ENCODE measurements around the gene DCLK1.

Gene DCLK1

DNA sequence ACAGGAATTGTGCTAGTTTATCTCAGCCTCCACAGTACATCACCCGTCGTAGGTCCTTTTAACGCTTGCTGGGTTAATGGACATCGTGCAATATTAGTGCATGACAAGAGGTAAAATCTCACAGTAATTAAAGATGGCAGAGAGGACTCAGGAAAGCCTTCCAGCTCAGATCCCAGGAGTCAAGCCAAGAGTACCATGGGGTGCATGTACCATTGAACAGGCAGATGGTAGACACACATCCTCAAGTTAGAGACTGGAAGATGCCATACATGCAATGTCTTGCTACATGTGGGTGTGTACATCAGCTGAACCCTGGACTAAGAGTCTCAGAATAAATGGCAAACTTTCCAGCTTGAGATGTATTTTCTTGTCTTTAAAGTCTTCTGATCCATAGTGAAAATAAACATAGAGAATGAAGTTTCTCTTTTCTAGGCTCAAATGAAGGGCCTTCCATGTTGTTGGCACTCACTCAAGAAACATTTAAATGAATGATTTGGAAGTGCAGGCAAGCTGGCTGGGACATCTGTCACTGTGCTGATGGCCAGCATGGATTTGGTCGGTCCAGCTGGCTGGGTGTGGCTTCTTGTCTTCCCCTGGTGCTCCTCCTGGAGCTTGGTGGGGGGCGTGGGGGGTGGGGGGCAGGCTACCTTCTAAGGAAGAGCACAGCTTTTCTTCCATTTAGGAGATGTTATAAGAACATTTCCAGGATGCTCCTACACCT lies 363.8 kb downstream of the DCLK1 start:
- in situ Hi-C loops (cut with HindIII; ENCODE audit: low sequenced_read_pairs), result no loop called here

DNA sequence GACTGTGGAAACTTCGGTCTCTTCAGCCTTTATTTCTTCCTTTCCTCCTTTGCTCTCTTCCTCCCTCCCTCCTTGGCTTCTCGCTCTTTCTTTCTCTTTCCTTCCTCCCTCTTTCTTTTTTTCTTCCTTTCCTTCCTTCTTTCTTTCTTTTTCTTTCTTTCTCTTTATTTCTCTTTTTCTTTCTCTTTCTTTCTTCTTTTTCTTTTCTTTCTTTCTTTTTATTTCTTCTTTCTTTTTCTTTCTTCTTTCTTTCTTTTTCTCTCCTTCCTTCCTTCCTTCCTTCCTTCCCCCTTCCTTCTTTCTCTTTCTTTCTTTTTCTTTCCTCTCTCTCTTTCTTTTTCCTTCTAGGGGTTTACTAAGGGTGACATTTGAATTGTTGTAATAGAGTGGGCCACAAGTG lies 364.5 kb downstream of the DCLK1 start:
- in situ Hi-C loops (cut with HindIII; ENCODE audit: low sequenced_read_pairs), result no loop called here

DNA sequence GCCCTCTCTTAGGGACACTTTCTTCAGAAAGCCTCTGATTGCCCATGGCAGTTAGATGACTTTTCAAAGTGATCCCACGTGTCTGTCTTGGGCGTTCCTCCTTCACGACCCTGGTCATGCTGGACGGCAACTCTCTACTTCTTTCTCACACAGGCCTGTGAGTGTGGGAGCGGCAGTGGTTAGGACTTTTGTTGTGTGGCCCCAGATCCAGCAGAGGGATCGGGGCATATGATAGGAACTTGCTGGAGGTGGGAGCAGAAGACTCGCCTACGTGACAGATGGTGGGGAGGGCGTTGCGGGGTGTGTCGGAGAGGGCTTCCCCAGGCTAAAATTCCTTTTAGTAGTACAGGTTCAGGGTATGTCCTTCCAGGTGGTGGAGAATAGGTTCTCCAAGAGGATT lies 365.2 kb downstream of the DCLK1 start:
- in situ Hi-C loops (cut with HindIII; ENCODE audit: low sequenced_read_pairs), result no loop called here

DNA sequence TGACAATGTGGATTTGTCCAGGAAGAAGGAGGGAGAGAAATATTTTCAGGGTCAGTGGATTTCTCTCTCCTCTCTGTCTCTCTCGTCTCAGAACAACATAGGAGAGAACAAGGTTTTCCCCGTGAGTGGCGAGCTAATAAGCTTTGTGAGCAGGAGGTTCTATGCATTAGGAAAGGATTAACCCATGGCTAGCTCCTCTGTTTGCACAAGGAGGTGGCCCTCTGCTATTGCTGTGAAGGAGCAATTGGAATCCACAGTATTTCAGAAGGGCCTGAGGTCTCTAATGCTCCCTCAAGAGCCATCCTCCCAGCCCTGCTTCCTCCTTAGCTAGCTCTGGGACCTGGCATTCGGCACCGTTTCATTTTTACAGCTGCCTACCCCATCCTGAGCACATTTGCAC lies 365.8 kb downstream of the DCLK1 start:
- in situ Hi-C loops (cut with HindIII; ENCODE audit: low sequenced_read_pairs), result no loop called here

DNA sequence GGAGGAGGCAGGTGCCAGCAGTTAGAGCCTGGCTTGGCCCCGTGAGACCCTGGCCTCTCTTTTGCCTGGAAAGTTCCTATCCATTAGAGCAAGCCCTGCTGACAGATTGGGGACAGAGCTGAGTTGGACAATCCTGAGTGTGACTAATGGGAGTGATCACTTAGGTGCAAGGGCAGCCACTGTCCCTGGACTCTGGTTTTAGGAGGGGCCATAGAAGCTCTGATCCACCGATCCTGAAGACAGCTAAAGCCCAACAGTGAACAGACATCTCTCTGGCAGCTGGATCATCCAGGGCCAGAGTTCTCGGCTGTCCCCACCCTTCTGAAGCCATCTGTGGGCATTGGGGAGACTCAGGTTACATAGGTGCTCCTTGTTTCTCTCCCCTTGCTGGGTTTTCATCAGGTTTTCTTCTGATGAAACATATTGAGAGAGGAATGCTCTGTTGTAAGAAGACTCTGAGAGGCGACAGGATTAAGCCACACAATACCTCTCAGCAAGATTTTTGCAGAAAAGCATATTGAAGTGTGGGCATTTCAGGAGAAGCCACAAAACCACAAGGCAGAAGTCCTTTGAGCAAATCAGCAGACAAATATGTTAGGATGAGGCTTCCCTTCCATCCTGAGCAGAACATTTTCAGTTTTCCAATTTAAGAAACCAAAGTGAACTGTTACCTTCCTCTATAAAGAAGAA lies 366.7 kb downstream of the DCLK1 start:
- in situ Hi-C loops (cut with HindIII; ENCODE audit: low sequenced_read_pairs), result no loop called here

DNA sequence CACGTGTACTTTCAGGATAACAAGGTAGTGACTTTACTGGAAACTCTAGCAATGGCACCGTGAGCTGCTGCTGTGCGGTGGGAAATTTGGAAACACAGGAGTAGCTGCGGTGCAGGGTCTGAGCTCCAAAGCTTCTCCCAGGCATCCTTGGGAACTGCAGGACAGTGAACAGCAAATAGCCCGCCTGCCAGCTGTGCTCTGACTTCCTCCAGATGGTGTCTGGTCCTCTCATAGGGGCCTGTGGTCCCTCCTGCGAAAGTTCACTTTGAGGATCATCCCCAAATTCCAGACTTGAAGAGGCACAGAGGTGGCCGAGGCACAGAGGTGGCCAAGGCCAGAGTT lies 367.4 kb downstream of the DCLK1 start:
- in situ Hi-C loops (cut with HindIII; ENCODE audit: low sequenced_read_pairs), result no loop called here

DNA sequence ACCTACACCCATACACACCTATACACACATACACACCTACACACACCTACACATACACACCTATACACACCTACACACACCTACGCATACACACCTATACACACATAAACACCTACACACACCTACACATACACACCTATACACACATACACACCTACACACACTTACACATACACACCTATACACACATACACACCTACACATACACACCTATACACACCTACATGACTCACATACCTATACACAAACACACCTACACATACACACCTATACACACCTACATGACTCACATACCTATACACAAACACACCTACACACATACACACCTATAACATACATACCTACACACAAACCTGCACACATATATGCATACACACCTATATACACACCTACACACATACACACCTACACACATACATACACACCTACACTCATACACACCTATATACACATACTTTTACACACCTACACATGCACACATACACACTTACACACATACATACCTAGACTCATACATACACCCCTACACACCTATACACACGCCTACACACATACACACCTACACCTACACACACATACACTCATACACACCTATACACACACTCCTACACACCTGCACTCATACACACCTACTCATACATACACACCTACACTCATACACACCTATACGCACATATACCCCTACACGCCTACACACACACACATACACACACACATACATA lies 368.0 kb downstream of the DCLK1 start:
- in situ Hi-C loops (cut with HindIII; ENCODE audit: low sequenced_read_pairs), result no loop called here

DNA sequence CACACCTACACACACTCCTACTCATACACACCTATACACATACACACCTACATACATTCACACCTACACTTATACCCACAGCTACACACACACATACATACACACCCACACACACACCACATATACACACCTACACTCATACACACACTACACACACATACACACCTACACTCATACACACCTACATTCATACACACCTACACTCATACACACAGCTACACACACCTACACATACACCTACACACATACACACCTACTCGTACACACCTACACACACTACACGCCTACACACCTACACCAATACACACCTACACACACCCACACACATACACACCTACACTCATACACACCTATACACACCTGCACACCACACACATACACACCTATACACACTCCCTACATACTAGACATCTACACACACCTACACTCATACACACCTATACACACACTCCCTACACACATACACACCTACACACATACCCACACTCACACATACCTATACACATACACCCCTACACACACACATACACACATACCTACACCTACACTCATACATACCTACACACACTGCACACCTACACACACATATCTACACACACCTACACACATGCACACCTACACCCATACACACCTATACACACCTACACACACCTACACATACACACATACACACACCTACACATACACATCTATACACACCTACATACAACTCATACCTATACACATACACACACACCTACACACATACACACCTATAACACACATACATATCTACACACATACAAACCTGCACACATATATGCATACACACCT lies 369.5 kb downstream of the DCLK1 start:
- in situ Hi-C loops (cut with HindIII; ENCODE audit: low sequenced_read_pairs), result no loop called here

DNA sequence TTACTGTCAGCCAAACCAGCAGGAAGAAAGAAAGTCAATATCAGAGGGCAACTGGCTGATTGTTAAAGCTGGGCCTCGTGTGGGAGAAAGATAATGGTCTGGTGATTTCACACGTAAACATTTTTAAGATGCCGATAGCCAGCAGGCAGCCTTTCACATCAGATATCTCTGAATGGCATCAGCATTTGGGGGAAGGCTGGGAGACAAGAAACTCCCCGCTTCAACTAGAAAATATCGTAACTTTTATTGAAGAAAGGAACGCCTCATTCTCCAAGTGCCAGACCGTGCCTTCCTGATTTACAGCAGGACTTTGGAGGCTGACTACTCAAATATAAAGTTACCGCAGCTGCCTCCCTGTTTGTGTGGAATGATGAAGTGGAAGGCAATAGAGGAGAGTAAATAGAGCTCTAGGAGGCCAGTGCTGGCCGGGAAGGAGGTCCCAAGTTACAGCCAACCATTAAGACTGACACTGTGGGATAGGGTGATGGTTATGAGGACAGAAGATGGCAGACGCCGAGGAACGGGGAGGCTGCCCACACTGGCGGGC lies 370.4 kb downstream of the DCLK1 start:
- in situ Hi-C loops (cut with HindIII; ENCODE audit: low sequenced_read_pairs), result no loop called here

DNA sequence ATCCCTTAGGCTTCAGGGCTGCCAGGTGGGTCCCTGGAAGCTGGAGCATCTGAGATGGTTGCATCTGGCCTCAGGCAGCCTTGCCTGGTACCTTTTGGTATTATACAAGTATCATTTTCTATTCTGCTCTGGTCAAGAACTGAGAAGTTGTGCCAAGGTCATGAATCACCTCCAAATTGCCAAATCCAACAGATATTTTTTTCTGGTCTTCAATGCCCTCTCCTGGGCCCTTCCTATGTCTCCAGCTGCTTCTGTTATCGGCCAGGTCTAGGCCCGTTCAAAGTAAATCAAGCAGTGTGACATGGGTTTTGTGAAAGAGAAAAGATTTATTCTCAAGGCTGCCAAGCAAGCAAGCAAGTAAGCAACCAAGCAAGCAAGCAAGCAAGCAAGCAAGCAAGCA lies 383.6 kb downstream of the DCLK1 start:
- in situ Hi-C loops (cut with HindIII; ENCODE audit: low sequenced_read_pairs), result no loop called here

DNA sequence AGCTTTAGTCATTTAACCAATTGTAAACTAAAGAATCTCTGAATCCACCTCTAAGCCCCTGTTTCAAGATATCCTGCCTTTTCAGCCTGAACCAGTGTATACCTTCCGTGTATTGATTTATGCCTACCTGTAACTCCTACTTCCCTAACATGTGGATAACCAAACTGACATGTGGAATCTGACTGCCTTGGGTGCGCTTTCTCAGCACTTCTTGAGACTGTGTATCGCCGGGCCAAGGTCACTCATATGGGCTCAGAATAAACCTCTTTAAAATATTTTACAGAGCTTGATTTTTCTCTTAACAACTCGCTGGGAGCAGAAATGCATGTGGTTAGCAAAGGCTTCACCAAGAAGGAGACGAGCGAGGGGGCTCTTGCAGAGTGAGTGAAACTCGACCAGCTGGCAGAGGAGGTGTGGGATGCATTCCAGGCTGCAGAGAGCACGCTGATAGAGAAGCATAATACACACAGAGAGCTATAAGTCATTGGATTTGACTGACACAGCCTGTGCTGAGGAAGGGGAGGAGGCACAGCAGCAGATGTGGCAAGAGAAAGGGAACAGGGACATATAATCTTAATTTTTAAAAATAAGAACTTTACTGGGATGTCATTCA lies 386.5 kb downstream of the DCLK1 start:
- in situ Hi-C loops (cut with HindIII; ENCODE audit: low sequenced_read_pairs), result loop anchor here (5.0 kb wide), 1 partner anchor 58 kb away; no protein-coding TSS in a partner anchor

DNA sequence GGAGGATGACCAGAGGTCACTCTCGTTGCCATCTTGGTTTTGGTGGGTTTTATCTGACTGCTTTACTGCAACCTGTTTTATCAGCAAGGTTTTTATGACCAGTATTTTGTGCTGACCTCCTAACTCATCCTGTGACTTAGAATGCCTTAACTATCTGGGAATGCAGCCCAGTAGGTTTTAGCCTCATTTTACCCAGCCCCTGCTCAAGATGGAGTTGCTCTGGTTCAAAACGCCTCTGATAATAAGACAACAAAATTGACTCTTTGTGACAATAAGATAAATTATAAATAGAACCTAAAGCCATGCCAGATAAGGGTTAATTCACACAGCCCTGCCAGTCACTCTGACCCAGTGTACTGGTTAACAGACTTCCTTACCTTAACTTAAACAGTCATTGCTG lies 387.0 kb downstream of the DCLK1 start:
- in situ Hi-C loops (cut with HindIII; ENCODE audit: low sequenced_read_pairs), result loop anchor here (5.0 kb wide), 1 partner anchor 58 kb away; no protein-coding TSS in a partner anchor

DNA sequence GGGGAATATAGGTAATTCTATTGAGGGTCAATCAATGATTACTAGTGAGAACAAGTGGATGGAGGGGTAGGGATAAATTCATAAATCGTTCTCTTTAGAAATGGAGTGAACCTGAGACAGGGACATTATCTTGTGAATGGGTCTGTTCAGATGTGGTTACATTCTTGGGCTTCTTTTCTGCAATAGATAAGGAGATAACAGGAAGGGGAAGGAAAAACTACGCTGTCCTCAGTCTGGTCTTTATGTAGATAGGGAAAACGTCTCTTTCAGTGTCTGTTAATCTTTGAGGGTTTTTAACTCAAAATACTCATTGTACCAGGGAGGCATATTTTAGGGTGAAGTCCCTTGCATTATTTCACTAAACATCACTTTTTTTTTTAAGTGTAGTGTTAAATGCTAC lies 388.0 kb downstream of the DCLK1 start:
- in situ Hi-C loops (cut with HindIII; ENCODE audit: low sequenced_read_pairs), result loop anchor here (5.0 kb wide), 1 partner anchor 59 kb away; no protein-coding TSS in a partner anchor

DNA sequence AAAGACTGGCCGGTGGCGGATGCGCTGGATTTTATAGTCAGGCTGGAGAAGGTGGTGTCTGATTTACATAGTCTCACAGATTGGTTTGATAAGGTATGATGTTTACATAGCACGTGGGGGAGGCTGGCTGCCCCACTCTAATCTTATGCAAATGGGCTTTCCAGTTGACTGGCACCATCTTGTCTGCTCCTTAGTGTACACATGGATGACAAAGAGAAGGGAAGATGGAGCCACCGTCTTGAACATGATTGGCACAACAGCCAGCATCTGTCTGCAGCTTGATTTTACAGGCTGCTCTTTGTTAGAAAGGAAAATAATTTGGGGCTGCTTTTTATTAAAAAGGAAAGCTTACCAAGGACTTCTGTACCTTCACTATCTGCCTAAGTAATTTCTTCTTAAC lies 389.5 kb downstream of the DCLK1 start:
- in situ Hi-C loops (cut with HindIII; ENCODE audit: low sequenced_read_pairs), result loop anchor here (5.0 kb wide), 1 partner anchor 61 kb away; no protein-coding TSS in a partner anchor

DNA sequence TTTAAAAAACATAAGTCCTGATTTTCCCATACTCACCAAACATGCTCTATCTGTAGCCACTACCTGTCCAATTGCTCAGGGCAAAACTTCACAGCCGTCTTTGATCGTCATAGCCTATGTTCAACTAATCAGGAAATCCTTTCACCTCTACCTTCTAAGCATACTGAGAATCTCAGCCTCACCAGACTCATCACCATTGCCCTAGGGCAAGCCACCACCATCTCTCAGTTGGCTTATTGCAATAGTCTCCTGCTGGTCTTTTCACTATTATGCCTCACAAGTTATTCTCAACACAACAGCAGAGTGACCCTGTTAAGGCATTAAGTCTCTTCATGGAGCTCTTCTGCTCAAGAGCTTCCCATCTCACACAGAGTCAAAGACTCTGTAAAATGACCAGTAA lies 394.3 kb downstream of the DCLK1 start:
- in situ Hi-C loops (cut with HindIII; ENCODE audit: low sequenced_read_pairs), result no loop called here

DNA sequence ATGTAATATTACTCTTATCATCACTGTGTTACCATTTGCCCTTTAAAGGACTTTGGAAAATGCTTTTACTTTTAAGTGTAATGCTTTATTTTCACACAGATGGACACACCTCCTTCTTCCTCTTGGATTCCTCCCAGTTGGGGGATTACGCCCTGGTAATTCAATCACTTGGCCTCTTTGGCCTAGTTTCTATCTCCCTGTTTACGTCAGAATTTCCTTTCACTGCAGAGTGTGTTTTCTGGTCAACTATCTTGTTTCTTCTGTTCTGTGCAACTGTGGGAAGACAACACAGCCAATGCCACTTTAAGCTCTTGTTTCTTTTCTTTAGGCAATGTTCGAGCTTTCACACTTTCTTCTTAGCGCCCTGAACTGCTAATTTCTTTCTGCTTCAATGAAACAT lies 397.4 kb downstream of the DCLK1 start:
- in situ Hi-C loops (cut with HindIII; ENCODE audit: low sequenced_read_pairs), result no loop called here

DNA sequence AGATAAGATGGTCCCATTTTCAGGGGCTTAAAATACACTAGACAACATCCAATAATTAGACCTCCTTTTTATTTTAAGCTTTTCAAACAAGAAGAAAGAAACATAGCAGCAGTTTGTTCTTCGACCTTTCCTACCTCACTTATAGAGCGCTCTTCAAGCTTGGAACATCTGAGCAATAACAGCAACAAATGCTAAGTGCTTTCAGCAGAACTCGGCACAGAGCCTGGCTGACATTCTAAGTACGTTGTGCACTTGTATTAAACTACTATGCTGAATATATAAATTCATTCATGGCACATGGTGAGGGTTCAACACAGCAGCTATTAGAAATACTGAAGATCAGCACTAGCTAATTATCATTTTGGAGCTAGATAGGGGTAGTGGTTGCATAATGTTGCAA lies 398.6 kb downstream of the DCLK1 start:
- in situ Hi-C loops (cut with HindIII; ENCODE audit: low sequenced_read_pairs), result no loop called here

DNA sequence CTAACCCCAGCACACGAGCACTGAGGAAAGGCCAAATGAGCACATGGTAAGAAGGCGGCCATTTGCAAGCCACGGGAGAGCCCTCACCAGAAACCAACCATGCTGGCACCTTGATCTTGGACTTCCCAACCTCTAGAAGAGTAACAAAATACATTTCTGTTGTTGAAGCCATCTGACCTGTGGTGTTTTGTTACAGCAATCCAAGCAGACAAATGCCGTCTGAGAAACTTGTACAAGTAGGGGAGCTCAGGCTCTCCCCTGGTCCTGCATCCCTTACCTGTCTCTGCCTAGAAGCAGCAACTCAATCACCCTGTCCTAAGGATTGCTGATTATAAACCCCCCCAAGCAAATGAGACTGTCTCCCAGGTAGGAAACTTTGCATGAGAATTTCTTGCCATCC lies 399.7 kb downstream of the DCLK1 start:
- in situ Hi-C loops (cut with HindIII; ENCODE audit: low sequenced_read_pairs), result no loop called here

DNA sequence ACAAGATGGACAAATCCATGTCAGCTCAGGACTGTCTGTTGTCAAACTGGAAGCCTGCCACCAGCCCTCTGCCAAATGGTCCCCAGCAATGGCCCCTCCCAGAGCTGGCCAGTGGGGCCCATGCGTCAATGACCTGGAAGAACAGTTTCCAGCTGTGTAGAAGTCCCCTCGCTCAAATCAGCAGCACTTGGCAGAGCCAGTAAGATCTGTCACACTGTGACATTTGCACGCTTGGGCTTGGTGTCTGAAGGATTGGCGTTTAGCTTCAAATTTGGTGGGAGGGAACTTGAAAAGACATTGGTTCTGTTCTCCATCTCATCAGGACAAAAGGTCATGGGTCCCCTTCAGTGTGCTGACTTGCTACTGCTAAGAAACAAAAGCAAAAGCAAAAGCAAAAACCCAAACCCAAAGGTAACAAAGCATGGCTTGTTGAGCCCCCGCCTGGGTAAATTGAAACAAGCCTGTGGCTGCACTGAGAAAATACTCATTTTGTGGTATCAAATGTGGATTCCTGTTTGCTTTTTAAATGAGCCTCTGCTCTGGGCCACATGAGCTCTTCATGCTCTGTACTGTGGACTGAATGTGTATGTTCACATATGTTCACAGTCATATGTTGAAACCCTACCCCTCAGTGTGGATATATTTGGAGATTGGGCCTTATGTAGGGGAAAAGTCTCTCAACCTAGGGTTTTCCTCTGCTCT lies 401.1 kb downstream of the DCLK1 start:
- in situ Hi-C loops (cut with HindIII; ENCODE audit: low sequenced_read_pairs), result no loop called here

DNA sequence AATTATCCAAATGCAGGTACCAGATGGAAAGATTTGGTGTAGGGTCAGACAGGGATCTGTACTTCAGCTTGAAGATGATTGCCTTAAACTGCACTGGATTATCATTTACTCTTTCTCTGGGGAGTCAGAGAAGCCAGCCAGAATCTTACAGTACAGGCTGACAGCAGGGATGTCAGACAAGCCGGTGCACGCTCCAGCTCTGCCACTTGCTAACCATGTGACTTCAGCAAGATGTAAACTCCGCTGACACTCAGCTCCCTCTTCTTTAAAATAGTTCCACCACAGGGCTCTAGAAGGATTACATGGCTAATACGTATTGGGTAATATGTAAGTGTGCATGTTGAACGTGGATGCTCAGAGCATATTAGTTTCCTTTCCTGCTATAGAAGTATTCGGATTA lies 403.3 kb downstream of the DCLK1 start:
- in situ Hi-C loops (cut with HindIII; ENCODE audit: low sequenced_read_pairs), result no loop called here

Data from endothelial cell of hepatic sinusoid (primary cell).